Neural cell (in vitro differentiated cells): Measurements from ENCODE around the gene FOSL2. TPM values are rescaled to one million over a fixed set of nuclear protein-coding genes. Genes with fewer than 3 reads are reported as not detected.

Experiments used
- H2AFZ ChIP-seq: fragments of 200-600, 300-800 bp; sonication (generic), shearing (Covaris generic); 2 replicates; pipeline ENCODE4 v1.6.0; 2014; ENCODE audit warnings: low read depth, mild to moderate bottlenecking, antibody characterized with exemption, low read length, moderate library complexity
- H3F3A ChIP-seq: fragments of 200-600 bp; shearing (Covaris generic); 2 replicates; pipeline ENCODE4 v1.6.1; 2016; ENCODE audit warnings: mild to moderate bottlenecking, moderate library complexity, mixed read lengths, antibody characterized with exemption, low read length; ENCODE audit not compliant: insufficient read depth, poor library complexity, severe bottlenecking
- H3K27ac ChIP-seq: fragments of 200-600, 300-800 bp; sonication (generic), shearing (Covaris generic); 2 replicates; pipeline ENCODE4 v1.5.1; 2014; ENCODE audit warnings: mild to moderate bottlenecking, low read length, moderate library complexity
- H3K27me3 ChIP-seq: fragments of 300-800, 200-600 bp; sonication (generic), shearing (Covaris generic); 2 replicates; pipeline ENCODE4 v1.6.0; 2014; ENCODE audit warnings: mild to moderate bottlenecking, low read depth, low read length, moderate library complexity; ENCODE audit not compliant: insufficient read depth
- H3K36me3 ChIP-seq: fragments of 300-800, 200-600 bp; sonication (generic), shearing (Covaris generic); 2 replicates; pipeline ENCODE4 v1.5.1; 2014; ENCODE audit warnings: mild to moderate bottlenecking, antibody characterized with exemption, low read length, moderate library complexity; ENCODE audit not compliant: insufficient read depth
- H3K4me2 ChIP-seq: fragments of 300-800, 200-600 bp; sonication (generic), shearing (Covaris generic); 2 replicates; pipeline ENCODE4 v1.6.0; 2014; ENCODE audit warnings: mild to moderate bottlenecking, low read length
- H3K4me3 ChIP-seq: fragments of 300-800, 200-600 bp; sonication (generic), shearing (Covaris generic); 2 replicates; pipeline ENCODE4 v1.5.1; 2014; ENCODE audit warnings: mild to moderate bottlenecking, low read length, moderate library complexity
- H3K79me2 ChIP-seq: fragments of 200-600 bp; shearing (Covaris generic); replicated peaks from 2 replicates; pipeline ENCODE4 v1.6.0; 2014; ENCODE audit warnings: mild to moderate bottlenecking, low read length, moderate library complexity; ENCODE audit not compliant: insufficient read depth
- H3K9ac ChIP-seq: fragments of 300-800, 200-600 bp; sonication (generic), shearing (Covaris generic); 2 replicates; pipeline ENCODE4 v1.6.1; 2016; ENCODE audit warnings: mild to moderate bottlenecking, low read length, mixed read lengths
- H3K9me2 ChIP-seq: fragments of 200-600 bp; shearing (Covaris generic); 2 replicates; pipeline ENCODE4 v1.6.1; 2016; ENCODE audit warnings: mild to moderate bottlenecking, low read length, mixed read lengths; ENCODE audit not compliant: insufficient read depth
- H3K9me3 ChIP-seq: fragments of 200-600, 300-800 bp; sonication (generic), shearing (Covaris generic); 2 replicates; pipeline ENCODE4 v1.6.1; 2016; ENCODE audit warnings: mild to moderate bottlenecking, mixed run types, low read length, moderate library complexity, mixed read lengths
- H4K20me1 ChIP-seq: fragments of 200-600 bp; shearing (Covaris generic); 2 replicates; pipeline ENCODE4 v1.6.1; 2016; ENCODE audit warnings: mild to moderate bottlenecking, mixed run types; ENCODE audit not compliant: insufficient read depth
- EP300 ChIP-seq: fragments of 450-650 bp; conservative IDR thresholded peaks from 2 replicates; pipeline ENCODE4 v1.6.1; 2014; ENCODE audit warnings: antibody characterized with exemption, mild to moderate bottlenecking, moderate library complexity; ENCODE audit not compliant: poor library complexity, severe bottlenecking
- EZH2 ChIP-seq: fragments of 200-600, 300-800 bp; shearing (Covaris generic), sonication (generic); IDR thresholded peaks from 2 replicates; pipeline ENCODE4 v1.6.1; 2014; ENCODE audit warnings: antibody characterized with exemption, low read length, borderline replicate concordance, mild to moderate bottlenecking; ENCODE audit not compliant: insufficient read depth, poor library complexity, severe bottlenecking
- MXI1 ChIP-seq: fragments of 450-650 bp; conservative IDR thresholded peaks from 2 replicates; pipeline ENCODE4 v1.6.1; 2014; ENCODE audit warnings: antibody characterized with exemption, mild to moderate bottlenecking; ENCODE audit not compliant: poor library complexity, severe bottlenecking
- POLR2AphosphoS5 ChIP-seq: IDR thresholded peaks from 2 replicates; pipeline ENCODE4 v1.6.1; 2012
- RAD21 ChIP-seq: fragments of 450-650 bp; conservative IDR thresholded peaks from 2 replicates; pipeline ENCODE4 v1.6.1; 2014; ENCODE audit warnings: antibody characterized with exemption, mild to moderate bottlenecking, moderate library complexity
- SMC3 ChIP-seq: fragments of 450-650 bp; conservative IDR thresholded peaks from 2 replicates; pipeline ENCODE4 v1.6.1; 2014; ENCODE audit warnings: antibody characterized with exemption, mild to moderate bottlenecking, moderate library complexity; ENCODE audit not compliant: poor library complexity
- TAF1 ChIP-seq: IDR thresholded peaks from 2 replicates; pipeline ENCODE4 v1.6.1; 2012; ENCODE audit warnings: low read depth
- polyA plus RNA-seq: library from polyadenylated mRNA; depleted of rRNA; stranded (reverse); fragments of >200 nt; gene quantifications from 2 replicates; pipeline ENCODE4 v1.2.3, GENCODE V29; 2014
- TF ChIP-seq, protein P1 (sequence below): IDR thresholded peaks from 2 replicates; pipeline ENCODE4 v1.6.1; 2012; ENCODE audit warnings: borderline replicate concordance
- TF ChIP-seq, protein P2 (sequence below): fragments of 450-650 bp; IDR thresholded peaks from 2 replicates; pipeline ENCODE4 v1.5.1; 2014; ENCODE audit warnings: antibody characterized with exemption, mild to moderate bottlenecking, moderate library complexity; ENCODE audit not compliant: poor library complexity, severe bottlenecking

FOSL2 gene
- polyA plus RNA-seq, 1 donor from 2014 or later: 2.8 TPM

DNA sequence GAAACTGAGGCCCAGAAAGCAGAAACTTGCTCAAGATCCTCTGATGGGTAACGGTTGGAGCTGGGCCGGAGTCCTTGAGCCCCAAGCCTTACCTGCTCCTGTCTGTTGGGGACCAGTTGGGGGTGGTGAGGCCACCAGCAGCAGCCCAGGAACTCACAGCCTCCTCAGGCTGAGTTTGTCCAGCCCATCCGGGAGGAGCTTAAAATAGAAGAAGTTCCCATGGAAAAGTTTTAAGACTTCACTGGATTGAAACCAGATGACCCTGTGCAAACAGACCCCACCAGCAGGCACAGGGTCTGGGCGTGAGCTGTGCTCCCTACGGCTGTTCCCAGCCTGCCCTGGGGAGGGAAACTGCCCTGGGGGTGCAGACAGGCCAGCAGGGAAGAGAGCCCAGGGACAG, 40.6 kb upstream of the FOSL2 start:
- Histone ChIP-seq H3K9me3 (no peaks in the 10 kb centered on the region), H3K4me2 (no peak overlapping the region), H3F3A (no peaks in the 10 kb centered on the region), H3K36me3 (no peaks in the 10 kb centered on the region), H3K9ac (no peak overlapping the region), H4K20me1 (no peaks in the 10 kb centered on the region), H3K27me3 (no peaks in the 10 kb centered on the region), H3K79me2 (no peaks in the 10 kb centered on the region), H3K27ac (no peak overlapping the region), H2AFZ (no peak overlapping the region), H3K4me3 (no peak overlapping the region), H3K9me2 (no peaks in the 10 kb centered on the region)
- no peak for TF ChIP-seq MXI1
- TF ChIP-seq POLR2AphosphoS5: no peak
- TF ChIP-seq EZH2: no peak
- TF ChIP-seq, protein P1, sequence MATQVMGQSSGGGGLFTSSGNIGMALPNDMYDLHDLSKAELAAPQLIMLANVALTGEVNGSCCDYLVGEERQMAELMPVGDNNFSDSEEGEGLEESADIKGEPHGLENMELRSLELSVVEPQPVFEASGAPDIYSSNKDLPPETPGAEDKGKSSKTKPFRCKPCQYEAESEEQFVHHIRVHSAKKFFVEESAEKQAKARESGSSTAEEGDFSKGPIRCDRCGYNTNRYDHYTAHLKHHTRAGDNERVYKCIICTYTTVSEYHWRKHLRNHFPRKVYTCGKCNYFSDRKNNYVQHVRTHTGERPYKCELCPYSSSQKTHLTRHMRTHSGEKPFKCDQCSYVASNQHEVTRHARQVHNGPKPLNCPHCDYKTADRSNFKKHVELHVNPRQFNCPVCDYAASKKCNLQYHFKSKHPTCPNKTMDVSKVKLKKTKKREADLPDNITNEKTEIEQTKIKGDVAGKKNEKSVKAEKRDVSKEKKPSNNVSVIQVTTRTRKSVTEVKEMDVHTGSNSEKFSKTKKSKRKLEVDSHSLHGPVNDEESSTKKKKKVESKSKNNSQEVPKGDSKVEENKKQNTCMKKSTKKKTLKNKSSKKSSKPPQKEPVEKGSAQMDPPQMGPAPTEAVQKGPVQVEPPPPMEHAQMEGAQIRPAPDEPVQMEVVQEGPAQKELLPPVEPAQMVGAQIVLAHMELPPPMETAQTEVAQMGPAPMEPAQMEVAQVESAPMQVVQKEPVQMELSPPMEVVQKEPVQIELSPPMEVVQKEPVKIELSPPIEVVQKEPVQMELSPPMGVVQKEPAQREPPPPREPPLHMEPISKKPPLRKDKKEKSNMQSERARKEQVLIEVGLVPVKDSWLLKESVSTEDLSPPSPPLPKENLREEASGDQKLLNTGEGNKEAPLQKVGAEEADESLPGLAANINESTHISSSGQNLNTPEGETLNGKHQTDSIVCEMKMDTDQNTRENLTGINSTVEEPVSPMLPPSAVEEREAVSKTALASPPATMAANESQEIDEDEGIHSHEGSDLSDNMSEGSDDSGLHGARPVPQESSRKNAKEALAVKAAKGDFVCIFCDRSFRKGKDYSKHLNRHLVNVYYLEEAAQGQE: no peak
- TF ChIP-seq SMC3: no peak
- TF ChIP-seq RAD21: no peak
- TF ChIP-seq, protein P2, sequence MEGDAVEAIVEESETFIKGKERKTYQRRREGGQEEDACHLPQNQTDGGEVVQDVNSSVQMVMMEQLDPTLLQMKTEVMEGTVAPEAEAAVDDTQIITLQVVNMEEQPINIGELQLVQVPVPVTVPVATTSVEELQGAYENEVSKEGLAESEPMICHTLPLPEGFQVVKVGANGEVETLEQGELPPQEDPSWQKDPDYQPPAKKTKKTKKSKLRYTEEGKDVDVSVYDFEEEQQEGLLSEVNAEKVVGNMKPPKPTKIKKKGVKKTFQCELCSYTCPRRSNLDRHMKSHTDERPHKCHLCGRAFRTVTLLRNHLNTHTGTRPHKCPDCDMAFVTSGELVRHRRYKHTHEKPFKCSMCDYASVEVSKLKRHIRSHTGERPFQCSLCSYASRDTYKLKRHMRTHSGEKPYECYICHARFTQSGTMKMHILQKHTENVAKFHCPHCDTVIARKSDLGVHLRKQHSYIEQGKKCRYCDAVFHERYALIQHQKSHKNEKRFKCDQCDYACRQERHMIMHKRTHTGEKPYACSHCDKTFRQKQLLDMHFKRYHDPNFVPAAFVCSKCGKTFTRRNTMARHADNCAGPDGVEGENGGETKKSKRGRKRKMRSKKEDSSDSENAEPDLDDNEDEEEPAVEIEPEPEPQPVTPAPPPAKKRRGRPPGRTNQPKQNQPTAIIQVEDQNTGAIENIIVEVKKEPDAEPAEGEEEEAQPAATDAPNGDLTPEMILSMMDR: no peak
- no peak for TF ChIP-seq TAF1
- TF ChIP-seq EP300: no peak

DNA sequence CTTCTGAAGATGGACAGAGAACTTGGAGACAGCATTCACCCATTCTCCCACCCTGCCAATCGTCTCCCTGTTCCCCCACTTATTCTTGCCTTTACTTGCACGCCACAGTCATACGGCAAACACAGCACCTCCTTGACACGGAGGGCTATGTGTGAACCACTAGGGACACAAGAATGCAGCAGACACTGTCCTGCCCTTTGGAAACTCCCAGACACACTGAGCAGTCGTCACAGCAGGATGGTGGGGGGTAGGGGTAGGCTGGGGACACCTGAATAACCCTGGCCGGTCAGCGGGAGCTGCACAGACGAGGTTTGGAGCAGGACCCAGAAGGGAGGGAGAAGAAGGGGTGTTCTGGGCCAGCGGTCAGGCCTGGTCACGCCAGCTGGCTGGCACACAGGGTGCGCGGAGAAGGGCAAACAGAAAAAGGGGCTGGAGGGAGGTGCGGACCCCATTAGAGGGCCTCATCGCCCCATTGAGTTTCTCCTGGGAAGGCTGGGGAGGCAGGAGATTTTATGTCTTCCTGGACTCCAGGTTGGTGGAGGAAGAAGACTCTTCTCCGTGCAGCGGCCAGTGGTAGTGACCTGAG, 40.0 kb upstream of the FOSL2 start:
- no peak overlapping the region for H3K4me3 ChIP-seq
- no peaks in the 10 kb centered on the region for H3K79me2 ChIP-seq
- H3K9ac ChIP-seq: no peak overlapping the region
- no peaks in the 10 kb centered on the region for H3K9me2 ChIP-seq
- no peak overlapping the region for H2AFZ ChIP-seq
- H3K9me3 ChIP-seq: no peaks in the 10 kb centered on the region
- no peak overlapping the region for H3K27ac ChIP-seq
- H3K4me2 ChIP-seq: no peak overlapping the region
- H3K36me3 ChIP-seq: no peaks in the 10 kb centered on the region
- no peaks in the 10 kb centered on the region for H3K27me3 ChIP-seq
- no peaks in the 10 kb centered on the region for H4K20me1 ChIP-seq
- no peak for TF ChIP-seq SMC3
- no peak for TF ChIP-seq RAD21
- TF ChIP-seq POLR2AphosphoS5: no peak
- TF ChIP-seq, protein P2: no peak
- TF ChIP-seq TAF1: no peak
- TF ChIP-seq EP300: no peak
- TF ChIP-seq, protein P1: no peak
- no peak for TF ChIP-seq EZH2
- no peak for TF ChIP-seq MXI1
- no peaks in the 10 kb centered on the region for H3F3A ChIP-seq
